GM21515 (cell line): ENCODE data around the gene IGSF8.

Experiments used
- ATAC-seq: cut with Tn5 transposase; IDR thresholded peaks from one replicate; pipeline ENCODE4 v1.9.1; 2021; ENCODE audit not compliant: unreplicated experiment

The IGSF8 gene

GRCh38 chr1:160089883-160090282, 8.5 kb downstream of the IGSF8 start:
- ATAC-seq, result no peak

DNA sequence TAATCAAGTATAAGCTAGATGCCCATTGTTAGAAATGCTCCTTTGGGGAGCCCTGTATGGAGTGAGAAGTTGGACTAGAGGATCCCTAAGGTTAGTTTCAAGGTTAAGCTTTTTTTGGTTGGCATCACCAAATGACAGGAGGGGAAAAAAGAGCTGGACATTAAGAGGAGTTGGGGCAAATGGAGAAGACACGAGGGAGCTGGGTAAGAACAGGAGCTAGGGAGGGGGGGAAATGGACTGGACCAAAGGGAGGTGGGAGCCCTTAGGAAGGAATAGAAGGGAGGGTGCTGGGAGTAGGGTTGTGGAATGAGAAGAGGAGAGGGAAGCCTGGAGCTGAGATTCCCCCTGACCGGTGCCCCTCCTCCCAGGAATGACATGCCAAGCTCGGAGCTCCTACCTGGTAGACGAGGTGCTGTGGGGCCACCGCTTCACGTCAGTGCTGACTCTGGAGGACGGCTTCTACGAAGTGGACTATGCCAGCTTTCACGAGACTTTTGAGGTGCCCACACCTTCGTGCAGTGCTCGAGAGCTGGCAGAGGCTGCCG, 11.2 kb downstream of the IGSF8 start:
- ATAC-seq, result no peak

GRCh38 chr1:160086456-160086892, 11.9 kb downstream of the IGSF8 start:
- ATAC-seq, result no peak

DNA sequence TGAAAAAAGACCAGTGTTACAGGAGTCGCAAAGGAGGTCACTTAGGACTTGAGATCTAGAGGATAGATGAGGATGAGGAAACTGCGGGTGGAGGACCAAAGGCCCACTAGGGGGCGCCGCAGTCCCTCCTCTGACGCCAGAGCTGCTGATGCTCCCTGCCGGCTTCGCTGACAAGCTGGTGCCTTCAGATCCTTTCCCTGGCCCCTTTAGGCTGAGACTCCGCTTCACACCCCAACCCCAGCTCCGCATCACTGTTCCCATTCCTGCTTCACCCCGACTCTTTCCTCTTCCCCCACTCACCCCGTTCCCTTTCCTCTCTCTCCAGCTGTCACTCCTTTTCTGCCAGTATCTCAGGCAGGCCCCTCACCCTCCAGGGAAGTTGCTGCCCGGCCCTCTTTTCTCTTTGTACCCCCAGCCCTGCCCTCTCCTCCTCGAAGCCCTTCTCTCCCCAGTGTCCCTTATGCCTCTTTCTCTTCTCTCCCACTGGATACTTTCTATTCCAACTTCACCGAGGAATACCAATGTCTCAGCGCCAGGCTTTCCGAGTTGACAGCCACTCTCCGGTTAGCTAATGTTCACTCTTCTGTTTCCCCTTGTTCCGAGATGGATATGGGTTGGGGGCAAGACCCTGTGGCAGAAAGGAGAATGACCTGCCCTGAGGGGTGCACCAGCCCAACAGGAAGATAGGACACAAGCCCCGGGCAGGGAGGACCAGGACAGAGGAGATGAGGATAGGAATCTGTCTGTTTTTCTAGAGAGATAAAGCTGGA, 12.5 kb downstream of the IGSF8 start:
- ATAC-seq, result no peak

DNA sequence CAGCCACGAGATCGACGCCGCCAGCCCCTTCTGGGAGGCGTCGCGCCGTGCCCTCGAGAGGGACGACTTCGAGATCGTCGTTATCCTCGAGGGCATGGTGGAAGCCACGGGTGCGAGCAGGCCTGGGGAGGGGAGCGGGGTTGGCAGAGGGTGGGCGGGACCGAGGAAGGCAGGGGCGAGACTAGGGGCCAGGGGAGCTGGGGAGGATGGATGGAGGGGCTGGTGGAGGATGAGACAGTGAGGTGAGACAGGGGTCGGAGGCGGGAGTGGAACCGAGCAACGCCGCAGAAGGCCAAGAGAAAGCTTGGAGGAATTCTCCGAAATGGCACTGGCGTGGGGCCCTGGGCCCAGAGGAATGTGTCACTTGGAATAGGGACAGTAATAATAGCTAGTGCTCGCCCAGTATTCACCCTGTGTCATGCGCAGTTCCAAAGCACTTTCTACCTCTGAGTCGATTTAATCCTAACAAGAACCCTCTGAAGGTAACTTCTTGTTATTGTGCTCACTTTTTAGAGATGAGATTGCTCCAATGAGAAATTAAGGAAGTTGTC, 13.6 kb downstream of the IGSF8 start:
- no peak for ATAC-seq

- no peak for ATAC-seq
These were observed 14.2 kb downstream of the IGSF8 start for GRCh38 chr1:160083968-160084770.

GRCh38 chr1:160082926-160083325, 15.5 kb downstream of the IGSF8 start:
- no peak for ATAC-seq

- no peak for ATAC-seq
These were observed 15.9 kb downstream of the IGSF8 start for GRCh38 chr1:160082487-160082886.

GRCh38 chr1:160081261-160081936, 17.0 kb downstream of the IGSF8 start, which contains the start of gene KCNJ9:
KCNJ9 (plus strand) TSS chr1:160081538; CDS start chr1:160084031, 2,493 bp downstream.
- no peak for ATAC-seq

DNA sequence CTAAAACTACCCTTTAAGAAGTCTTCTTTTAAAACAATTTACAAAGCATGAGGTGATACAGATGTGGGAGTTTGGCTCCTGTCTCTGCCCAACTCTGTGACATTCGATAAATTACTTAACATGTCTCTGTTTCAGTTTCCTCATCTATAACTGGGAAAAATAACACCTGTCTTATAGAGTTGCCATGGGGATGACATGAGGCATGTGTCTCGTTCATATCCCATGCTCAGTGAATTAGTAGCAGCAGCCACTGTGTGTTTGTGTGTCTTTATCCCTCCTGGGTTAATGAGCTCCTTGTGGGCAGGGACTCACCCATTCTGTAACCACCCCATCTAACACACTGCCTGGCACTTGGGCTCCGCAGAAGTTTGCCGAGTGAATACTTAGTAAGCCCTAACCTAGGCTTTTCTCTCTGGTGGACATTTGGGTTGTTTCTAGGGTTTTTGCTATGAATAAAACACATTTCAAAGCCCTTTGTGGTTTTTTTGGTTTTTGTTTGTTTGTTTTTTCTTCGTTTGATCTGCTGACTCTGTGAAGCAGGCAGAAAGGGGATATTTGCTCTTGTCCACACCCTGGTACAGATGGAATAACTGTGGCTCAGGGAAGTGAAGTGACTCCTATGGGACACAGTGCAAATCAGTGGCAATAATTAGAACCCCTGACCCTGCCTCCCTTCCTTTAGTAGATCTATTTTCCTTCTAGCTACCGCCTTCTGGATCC, 17.9 kb downstream of the IGSF8 start:
- ATAC-seq, result no peak

- no peak for ATAC-seq
These were observed 19.0 kb downstream of the IGSF8 start for GRCh38 chr1:160079448-160079847.

- peak; percentile 58 for ATAC-seq
These were observed 19.8 kb downstream of the IGSF8 start for GRCh38 chr1:160078512-160079195.

- ATAC-seq, result no peak
These were observed 20.9 kb downstream of the IGSF8 start for GRCh38 chr1:160077486-160077885.

DNA sequence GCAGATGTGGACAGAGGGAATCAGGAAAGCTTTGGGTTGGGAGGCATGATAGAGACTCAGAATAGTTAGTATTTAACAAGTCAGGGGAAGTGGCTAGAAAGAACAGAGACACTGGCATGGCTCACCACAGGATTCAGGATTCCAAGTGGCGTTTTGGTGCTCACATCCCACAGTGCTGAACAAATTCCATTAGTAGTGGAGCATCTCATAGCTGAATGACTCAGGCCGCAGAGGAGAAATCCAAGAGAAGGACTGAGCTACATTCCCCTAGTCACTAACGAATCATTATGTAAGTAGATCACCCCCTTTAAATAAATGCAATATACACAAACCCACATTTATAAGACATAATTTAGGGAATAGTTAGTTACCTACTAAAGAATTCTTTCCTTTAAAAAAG, 22.1 kb downstream of the IGSF8 start:
- no peak for ATAC-seq

- ATAC-seq, result no peak
These were observed 22.6 kb downstream of the IGSF8 start for GRCh38 chr1:160075836-160076235.

DNA sequence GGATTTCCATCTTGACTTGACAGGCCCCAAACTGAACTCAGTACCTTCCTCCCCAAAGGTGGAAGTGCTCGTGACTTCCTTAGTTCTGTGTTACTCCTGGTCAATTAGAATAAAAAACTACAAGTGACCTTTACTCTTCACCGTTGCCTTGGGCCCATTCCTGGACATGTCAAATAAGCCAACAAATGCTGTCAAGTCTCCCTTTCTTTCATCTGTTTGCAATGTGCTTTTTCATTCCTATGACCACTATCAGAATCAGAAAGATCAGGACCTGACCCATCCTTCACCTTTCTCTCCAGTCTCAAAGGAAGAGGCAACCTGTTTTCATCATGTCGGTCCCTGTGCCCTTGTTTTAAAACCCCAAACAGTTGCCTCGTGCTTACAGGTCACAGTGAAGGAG, 23.6 kb downstream of the IGSF8 start:
- ATAC-seq, result no peak

DNA sequence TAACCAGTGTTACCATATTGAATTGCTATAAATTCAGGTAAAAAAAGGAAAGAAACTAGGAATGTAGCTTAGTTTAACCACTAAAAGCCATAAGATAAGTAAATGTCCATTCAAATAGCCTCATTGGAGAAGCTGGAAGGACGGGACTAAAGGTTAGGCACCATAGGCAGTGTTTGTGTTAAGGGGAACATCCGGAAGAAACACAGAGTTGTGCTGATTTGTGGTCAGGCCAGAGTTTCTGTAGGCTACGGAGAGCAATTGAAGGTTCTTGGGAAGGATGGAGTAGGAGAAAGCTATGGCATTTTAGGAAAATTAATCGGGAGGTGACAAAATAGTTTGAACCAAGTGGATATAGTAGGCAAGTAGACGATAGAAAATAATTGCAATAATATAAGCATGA, 27.1 kb downstream of the IGSF8 start:
- no peak for ATAC-seq

DNA sequence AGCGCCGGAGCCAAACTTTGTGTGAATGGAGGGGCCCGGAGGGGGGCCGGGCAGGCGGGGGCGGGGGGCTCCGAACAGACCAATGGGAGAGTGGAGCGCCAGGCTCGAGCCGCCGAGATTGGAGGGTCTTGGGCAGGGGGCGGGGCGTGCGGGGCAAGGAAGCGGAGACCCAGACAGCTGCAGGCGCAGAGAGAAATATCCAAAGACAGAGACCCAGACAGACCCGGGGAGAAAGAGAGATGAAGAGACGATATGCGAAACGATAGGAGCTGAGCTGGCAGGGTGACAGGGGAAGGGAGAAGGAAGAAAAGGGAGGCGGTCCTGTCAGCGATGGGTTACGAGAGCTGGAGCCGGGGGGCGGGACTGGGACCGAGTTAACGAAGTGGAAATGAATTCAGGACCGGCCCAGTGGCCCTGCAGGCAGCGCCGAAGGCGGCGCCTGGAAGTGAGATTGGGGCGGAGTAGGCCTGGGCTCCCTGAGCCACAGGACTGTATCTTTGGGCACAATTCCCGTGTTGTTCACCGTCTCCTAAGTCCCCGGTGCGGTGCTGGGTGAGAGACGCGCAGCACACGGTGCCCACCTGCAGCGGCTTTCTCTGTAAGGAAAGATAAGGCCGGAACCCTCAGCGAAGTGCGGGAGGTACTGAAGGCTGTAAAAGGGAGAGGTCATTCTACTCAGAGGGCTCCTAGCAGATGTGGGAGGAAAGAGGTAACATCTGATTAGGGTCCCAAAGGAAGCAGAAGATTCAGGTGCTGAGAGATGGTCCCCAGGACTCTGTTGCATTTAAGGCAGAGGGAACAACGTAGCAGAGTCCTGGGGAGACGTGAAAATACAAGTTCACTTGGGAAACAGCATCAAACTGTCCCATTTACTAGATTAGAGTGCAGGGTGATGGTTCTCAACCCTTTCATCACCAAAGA, 27.9 kb downstream of the IGSF8 start:
- peak; percentile 43 for ATAC-seq
